Tibial nerve (tissue), 4 donors: ENCODE data around the gene ST6GALNAC1.

Experiments
- CTCF ChIP-seq, 5 experiments: fragments of 200-600 bp in 3 of 5; fragments of 450-650 bp in 2 of 5; sonication (generic) in 3 of 5; IDR thresholded peaks; one replicate each; pipeline ENCODE4 v1.5.1; 2016 to 2019; ENCODE audit warnings: antibody characterized with exemption in 5 of 5, mild to moderate bottlenecking in 3 of 5, moderate library complexity in 2 of 5
- EP300 ChIP-seq, 2 donors: sonication (generic); formaldehyde crosslinking; IDR thresholded peaks; one replicate each; pipeline ENCODE4 v1.6.1; 2017; ENCODE audit warnings: antibody characterized with exemption in 2 of 2, mild to moderate bottlenecking in 1 of 2
- POLR2A ChIP-seq, 2 donors: fragments of 450-650 bp; IDR thresholded peaks; one replicate each; pipeline ENCODE4 v1.6.1; 2017; ENCODE audit warnings: antibody characterized with exemption in 2 of 2, mild to moderate bottlenecking in 2 of 2, moderate library complexity in 2 of 2

- TF ChIP-seq CTCF (IDR thresholded peaks at IDR 0.05) (peak in 1 of 5 experiments; percentile 63), POLR2A (IDR thresholded peaks at IDR 0.05) (no peak), EP300 (IDR thresholded peaks at IDR 0.05) (peak; percentile 78)
Observed at GRCh38 chr17:76671123-76671911, 27.8 kb upstream of the ST6GALNAC1 start.
